ENCODE measurements around the gene EIPR1.

DNA sequence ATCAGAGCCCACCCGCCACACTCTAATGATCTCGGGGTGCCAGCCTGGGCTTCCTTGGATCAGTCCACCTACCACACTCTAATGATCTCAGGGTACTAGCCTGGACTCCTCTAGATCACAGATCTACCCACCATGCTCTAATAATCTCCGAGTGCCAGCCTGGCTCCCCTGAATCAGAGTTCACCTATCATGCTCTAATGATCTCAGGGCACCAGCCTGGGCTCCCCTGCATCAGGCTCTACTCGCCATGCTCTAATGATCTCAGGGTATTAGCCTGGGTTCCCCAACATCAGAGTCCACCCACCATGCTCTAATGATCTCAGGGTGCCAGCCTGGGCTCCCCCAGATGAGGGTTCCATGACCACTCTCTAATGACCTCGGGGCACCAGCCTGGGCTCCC is 48.1 kb downstream of the EIPR1 start:
- TF ChIP-seq, protein P1, sequence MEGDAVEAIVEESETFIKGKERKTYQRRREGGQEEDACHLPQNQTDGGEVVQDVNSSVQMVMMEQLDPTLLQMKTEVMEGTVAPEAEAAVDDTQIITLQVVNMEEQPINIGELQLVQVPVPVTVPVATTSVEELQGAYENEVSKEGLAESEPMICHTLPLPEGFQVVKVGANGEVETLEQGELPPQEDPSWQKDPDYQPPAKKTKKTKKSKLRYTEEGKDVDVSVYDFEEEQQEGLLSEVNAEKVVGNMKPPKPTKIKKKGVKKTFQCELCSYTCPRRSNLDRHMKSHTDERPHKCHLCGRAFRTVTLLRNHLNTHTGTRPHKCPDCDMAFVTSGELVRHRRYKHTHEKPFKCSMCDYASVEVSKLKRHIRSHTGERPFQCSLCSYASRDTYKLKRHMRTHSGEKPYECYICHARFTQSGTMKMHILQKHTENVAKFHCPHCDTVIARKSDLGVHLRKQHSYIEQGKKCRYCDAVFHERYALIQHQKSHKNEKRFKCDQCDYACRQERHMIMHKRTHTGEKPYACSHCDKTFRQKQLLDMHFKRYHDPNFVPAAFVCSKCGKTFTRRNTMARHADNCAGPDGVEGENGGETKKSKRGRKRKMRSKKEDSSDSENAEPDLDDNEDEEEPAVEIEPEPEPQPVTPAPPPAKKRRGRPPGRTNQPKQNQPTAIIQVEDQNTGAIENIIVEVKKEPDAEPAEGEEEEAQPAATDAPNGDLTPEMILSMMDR (IDR thresholded peaks at IDR 0.05) = no peak
- TF ChIP-seq POLR2A (IDR thresholded peaks at IDR 0.05) = no peak
- TF ChIP-seq EP300 (IDR thresholded peaks at IDR 0.05) = no peak

Data from ovary (tissue), 3 donors.